Suprapubic skin (tissue), 4 donors: Measurements from ENCODE around the gene ACP7. TPM values are rescaled to one million over a fixed set of nuclear protein-coding genes. Genes with fewer than 3 reads are reported as not detected.

Experiments
- DNase-seq, 2 donors: peaks; one replicate each; pipeline ENCODE4 v3.0.0-alpha.2; 2019; ENCODE audit warnings: low spot score in 2 of 2
- H3K27ac ChIP-seq: fragments of 200-600 bp; sonication (generic); one replicate; pipeline ENCODE4 v1.5.1; 2019
- H3K27me3 ChIP-seq: fragments of 200-600 bp; sonication (generic); one replicate; pipeline ENCODE4 v1.5.1; 2019
- H3K36me3 ChIP-seq: fragments of 200-600 bp; sonication (generic); one replicate; pipeline ENCODE4 v1.5.1; 2019
- H3K4me1 ChIP-seq: fragments of 200-600 bp; sonication (generic); one replicate; pipeline ENCODE4 v1.5.1; 2019
- H3K4me3 ChIP-seq: fragments of 200-600 bp; sonication (generic); one replicate; pipeline ENCODE4 v1.5.1; 2019; ENCODE audit warnings: mild to moderate bottlenecking
- H3K9me3 ChIP-seq: fragments of 200-600 bp; sonication (generic); one replicate; pipeline ENCODE4 v1.5.1; 2019
- EP300 ChIP-seq: sonication (generic); formaldehyde crosslinking; IDR thresholded peaks from one replicate; pipeline ENCODE4 v1.6.1; 2017; ENCODE audit warnings: antibody characterized with exemption
- POLR2A ChIP-seq, 2 donors: fragments of 450-650 bp; IDR thresholded peaks; one replicate each; pipeline ENCODE4 v1.6.1; 2017; ENCODE audit warnings: antibody characterized with exemption in 2 of 2, mild to moderate bottlenecking in 2 of 2, moderate library complexity in 2 of 2
- POLR2AphosphoS5 ChIP-seq, 3 donors: sonication (generic); formaldehyde crosslinking; IDR thresholded peaks; one replicate each; pipeline ENCODE4 v1.6.1; 2017; ENCODE audit warnings: antibody characterized with exemption in 3 of 3
- WGBS: methylation state at CpG from one replicate; pipeline ENCODE4 v1.1.5; 2018; 5-methylcytosine and 5-hydroxymethylcytosine counted together
- total RNA-seq, 4 donors: library from RNA; depleted of rRNA; stranded (reverse); fragments of >200 nt; gene quantifications; one replicate each; pipeline ENCODE4 v1.1.0, GENCODE V29; 2016
- TF ChIP-seq, protein P1 (sequence below), 2 donors: fragments of 200-600 bp in 1 of 2; fragments of 450-650 bp in 1 of 2; sonication (generic) in 1 of 2; IDR thresholded peaks; one replicate each; pipeline ENCODE4 v1.5.1; 2016 to 2019; ENCODE audit warnings: antibody characterized with exemption in 2 of 2, mild to moderate bottlenecking in 1 of 2, moderate library complexity in 1 of 2

ACP7 gene
- total RNA-seq, 4 donors from 2014 or later, result 15.0 to 24.1 (median 18.0) TPM

DNA sequence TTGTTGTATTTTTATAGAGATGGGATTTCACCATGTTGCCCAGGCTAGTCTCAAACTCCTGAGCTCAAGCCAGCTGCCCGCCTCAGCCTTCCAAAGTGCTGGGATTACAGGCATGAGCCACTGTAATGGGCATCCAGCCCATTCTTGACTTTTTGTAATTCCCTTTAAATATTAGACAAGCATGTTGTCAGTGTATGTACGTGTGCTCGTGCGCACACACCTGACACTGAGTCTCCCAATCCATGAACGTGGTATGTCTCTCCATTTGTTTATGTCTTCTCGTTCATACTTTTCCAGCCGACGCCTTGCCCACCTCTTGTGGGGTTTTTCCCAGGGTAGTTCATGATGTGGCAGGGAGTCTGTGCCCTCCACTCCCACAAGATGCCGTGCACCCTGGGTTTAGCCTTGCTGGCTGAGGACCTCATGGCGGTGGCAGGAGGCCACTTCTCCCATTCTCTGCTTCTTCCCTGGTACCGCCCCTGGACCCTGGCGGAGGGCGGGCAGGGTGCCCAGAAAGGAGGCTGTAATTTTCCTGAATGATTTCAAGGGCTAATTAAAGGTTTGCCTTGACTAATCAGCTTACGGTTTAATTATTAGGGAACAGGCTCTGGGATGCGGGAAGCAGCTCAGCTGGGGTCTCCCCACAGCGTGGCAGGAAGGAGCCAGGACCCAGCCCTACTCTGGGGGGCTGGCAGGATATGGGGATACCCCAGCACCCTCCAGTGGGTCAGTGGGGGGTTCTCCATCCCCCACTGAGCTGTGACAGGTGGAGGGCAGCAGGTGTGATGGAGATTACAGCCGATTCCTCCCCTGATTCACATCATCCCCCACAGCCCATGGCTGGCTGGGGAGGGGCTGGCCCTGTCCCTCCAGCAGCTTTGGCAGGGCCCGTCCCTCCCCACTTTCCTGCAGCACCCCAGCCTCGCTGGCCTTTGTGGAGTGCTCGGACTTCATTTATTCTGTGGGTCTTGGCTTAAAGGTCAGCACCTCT lies 54.3 kb downstream of the ACP7 start:
- peak overlapping the region; percentile 21 for H3K27ac ChIP-seq
- H3K4me3 ChIP-seq, result no peak overlapping the region
- TF ChIP-seq POLR2AphosphoS5 (IDR thresholded peaks at IDR 0.05), result no peak
- TF ChIP-seq POLR2A (IDR thresholded peaks at IDR 0.05), result no peak
- TF ChIP-seq EP300, result no peak
- TF ChIP-seq, protein P1, sequence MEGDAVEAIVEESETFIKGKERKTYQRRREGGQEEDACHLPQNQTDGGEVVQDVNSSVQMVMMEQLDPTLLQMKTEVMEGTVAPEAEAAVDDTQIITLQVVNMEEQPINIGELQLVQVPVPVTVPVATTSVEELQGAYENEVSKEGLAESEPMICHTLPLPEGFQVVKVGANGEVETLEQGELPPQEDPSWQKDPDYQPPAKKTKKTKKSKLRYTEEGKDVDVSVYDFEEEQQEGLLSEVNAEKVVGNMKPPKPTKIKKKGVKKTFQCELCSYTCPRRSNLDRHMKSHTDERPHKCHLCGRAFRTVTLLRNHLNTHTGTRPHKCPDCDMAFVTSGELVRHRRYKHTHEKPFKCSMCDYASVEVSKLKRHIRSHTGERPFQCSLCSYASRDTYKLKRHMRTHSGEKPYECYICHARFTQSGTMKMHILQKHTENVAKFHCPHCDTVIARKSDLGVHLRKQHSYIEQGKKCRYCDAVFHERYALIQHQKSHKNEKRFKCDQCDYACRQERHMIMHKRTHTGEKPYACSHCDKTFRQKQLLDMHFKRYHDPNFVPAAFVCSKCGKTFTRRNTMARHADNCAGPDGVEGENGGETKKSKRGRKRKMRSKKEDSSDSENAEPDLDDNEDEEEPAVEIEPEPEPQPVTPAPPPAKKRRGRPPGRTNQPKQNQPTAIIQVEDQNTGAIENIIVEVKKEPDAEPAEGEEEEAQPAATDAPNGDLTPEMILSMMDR (IDR thresholded peaks at IDR 0.05), result no peak
- H3K27me3 ChIP-seq, result no peaks in the 10 kb centered on the region
- 75% methylated on average over 19 of the region's 20 CpGs for WGBS
- DNase-seq, result no peak
- H3K9me3 ChIP-seq, result no peaks in the 10 kb centered on the region
- H3K4me1 ChIP-seq, result peaks cover 49% of the 10 kb centered on the region
- H3K36me3 ChIP-seq, result no peaks in the 10 kb centered on the region

DNA sequence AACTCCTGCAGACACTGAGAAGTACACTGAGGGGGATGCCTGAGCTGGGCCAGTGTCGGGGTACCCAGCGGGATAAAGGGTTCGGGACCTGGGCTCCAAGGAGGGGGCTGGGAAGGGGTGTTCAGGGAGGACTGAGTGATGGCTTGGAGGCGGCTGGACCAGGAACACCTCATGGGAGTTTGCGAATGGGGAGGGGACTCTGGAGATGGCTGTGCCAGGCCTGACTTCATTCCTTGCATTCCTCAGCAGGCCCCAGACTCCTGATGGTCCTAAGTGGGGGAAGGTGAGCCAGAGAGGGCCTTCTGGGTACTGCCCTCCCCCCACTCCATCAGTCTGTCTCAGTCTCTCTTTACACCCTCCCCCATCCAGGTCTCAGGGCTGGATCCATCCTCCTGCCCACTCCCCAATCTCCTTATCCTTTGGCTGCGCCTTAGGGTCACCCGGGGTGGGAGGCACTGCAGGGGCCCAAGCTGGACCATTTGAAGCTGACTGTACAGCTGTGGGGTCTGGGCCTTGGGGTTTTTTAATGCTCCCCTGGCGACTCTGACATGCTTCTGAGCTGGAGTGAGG lies 55.2 kb downstream of the ACP7 start:
- H3K36me3 ChIP-seq, result no peaks in the 10 kb centered on the region
- H3K27ac ChIP-seq, result no peak overlapping the region
- DNase-seq, result no peak
- peaks cover 52% of the 10 kb centered on the region for H3K4me1 ChIP-seq
- WGBS, result 74% methylated on average over 8 of the region's 8 CpGs
- no peak overlapping the region for H3K4me3 ChIP-seq
- TF ChIP-seq EP300, result no peak
- TF ChIP-seq POLR2AphosphoS5 (IDR thresholded peaks at IDR 0.05), result no peak
- no peak for TF ChIP-seq POLR2A (IDR thresholded peaks at IDR 0.05)
- TF ChIP-seq, protein P1 (IDR thresholded peaks at IDR 0.05), result no peak
- H3K27me3 ChIP-seq, result no peaks in the 10 kb centered on the region
- no peaks in the 10 kb centered on the region for H3K9me3 ChIP-seq

DNA sequence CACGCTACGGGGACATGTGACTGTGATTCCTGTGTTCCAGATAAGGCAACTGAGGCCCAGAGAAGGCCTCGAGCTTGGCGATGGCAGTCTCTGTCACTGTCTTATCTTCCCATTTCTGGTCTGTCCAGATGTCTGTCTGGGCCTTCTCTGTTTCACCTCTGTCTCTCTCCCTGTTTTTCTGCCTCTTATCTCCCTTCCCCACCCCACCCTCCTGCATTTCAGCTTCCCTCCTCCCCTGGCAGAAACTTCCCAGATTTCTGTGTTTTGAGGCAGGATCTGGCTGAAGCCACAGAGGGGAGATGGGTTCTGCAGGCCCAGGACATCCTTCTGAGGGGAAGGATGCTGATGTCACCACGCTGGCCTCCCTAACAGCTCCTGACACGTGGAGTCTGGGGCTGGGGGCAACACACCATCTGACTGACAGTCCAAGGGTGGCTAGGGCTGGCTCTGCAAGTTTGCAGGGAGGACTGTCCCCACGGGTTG lies 55.8 kb downstream of the ACP7 start:
- H3K36me3 ChIP-seq, result no peaks in the 10 kb centered on the region
- H3K27me3 ChIP-seq, result no peaks in the 10 kb centered on the region
- no peak overlapping the region for H3K27ac ChIP-seq
- DNase-seq, result no peak
- no peaks in the 10 kb centered on the region for H3K9me3 ChIP-seq
- H3K4me1 ChIP-seq, result peaks cover 54% of the 10 kb centered on the region
- TF ChIP-seq, protein P1 (IDR thresholded peaks at IDR 0.05), result no peak
- TF ChIP-seq POLR2A (IDR thresholded peaks at IDR 0.05), result no peak
- TF ChIP-seq EP300, result no peak
- TF ChIP-seq POLR2AphosphoS5 (IDR thresholded peaks at IDR 0.05), result no peak
- WGBS, result 65% methylated on average over 6 of the region's 7 CpGs
- H3K4me3 ChIP-seq, result no peak overlapping the region

DNA sequence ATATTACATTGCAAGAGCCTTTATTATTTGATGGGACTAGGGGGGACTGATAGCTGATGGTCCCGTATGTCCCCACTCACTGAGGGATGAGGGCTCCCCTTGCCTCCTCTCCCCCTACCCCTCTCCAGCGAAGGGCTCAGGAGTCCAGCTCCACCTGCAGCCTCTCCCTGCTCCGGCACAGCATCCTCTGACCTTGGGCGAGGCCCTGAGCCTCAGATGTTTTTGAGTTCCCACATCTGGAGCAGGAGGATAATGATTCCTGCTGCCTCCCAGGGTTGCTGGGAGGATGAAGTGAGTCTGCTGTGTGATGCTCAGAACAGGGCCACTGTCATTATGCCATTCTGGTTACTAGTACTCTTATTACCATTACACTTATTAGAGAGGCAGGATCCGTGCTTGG lies 56.4 kb downstream of the ACP7 start:
- H3K36me3 ChIP-seq, result no peaks in the 10 kb centered on the region
- no peaks in the 10 kb centered on the region for H3K27me3 ChIP-seq
- H3K9me3 ChIP-seq, result no peaks in the 10 kb centered on the region
- H3K4me1 ChIP-seq, result peaks cover 60% of the 10 kb centered on the region
- H3K4me3 ChIP-seq, result no peak overlapping the region
- H3K27ac ChIP-seq, result no peak overlapping the region
- WGBS, result 64% methylated on average over 5 of the region's 5 CpGs
- DNase-seq, result no peak
- TF ChIP-seq POLR2A (IDR thresholded peaks at IDR 0.05), result no peak
- TF ChIP-seq, protein P1 (IDR thresholded peaks at IDR 0.05), result no peak
- no peak for TF ChIP-seq EP300
- TF ChIP-seq POLR2AphosphoS5 (IDR thresholded peaks at IDR 0.05), result no peak

DNA sequence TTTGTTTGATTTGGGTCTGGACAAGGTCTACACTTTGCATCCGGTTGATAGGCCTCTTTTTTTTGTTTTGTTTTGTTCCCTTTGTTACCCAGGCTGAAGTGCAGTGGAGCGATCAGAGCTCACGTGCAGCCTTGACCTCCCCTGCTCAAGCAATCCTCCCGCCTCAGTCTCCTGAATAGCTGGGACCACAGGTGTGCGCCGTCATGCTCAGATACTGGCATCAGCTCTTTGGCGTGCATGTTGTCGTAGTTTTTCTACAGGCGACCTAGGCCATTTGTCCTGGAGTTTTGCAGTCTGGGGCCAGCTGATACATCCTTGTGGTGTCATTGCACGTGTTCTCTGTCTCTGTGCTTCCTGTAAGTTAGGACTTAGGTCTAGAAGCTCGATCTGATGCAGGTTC lies 57.8 kb downstream of the ACP7 start:
- no peak for DNase-seq
- 83% methylated on average over 11 of the region's 11 CpGs for WGBS
- TF ChIP-seq EP300 (no peak), POLR2AphosphoS5 (IDR thresholded peaks at IDR 0.05) (no peak), POLR2A (IDR thresholded peaks at IDR 0.05) (no peak)
- TF ChIP-seq, protein P1 (IDR thresholded peaks at IDR 0.05), result no peak
- H3K9me3 ChIP-seq, result no peaks in the 10 kb centered on the region
- no peak overlapping the region for H3K27ac ChIP-seq
- H3K4me1 ChIP-seq, result peaks cover 60% of the 10 kb centered on the region
- H3K36me3 ChIP-seq, result no peaks in the 10 kb centered on the region
- no peaks in the 10 kb centered on the region for H3K27me3 ChIP-seq
- no peak overlapping the region for H3K4me3 ChIP-seq
